SU-DHL-6 (cell line): ENCODE data around the gene DPAGT1.

Experiments used
- EZH2phosphoT487 ChIP-seq: fragments of 200-600 bp; sonication (generic), shearing (Covaris generic); conservative IDR thresholded peaks from 2 replicates; pipeline ENCODE4 v1.6.1; 2018; ENCODE audit warnings: mild to moderate bottlenecking, antibody characterized with exemption, low read length, moderate library complexity, mixed read lengths
- TF ChIP-seq, protein P1 (sequence below): fragments of 200-600 bp; sonication (generic); IDR thresholded peaks from one replicate; pipeline ENCODE4 v1.5.1; 2017; ENCODE audit warnings: antibody characterized with exemption, mild to moderate bottlenecking, low read length, moderate library complexity; ENCODE audit not compliant: insufficient read depth, poor library complexity, severe bottlenecking

GRCh38 chr11:119061256-119061655 is 40.4 kb downstream of the DPAGT1 start:
- TF ChIP-seq, protein P1, sequence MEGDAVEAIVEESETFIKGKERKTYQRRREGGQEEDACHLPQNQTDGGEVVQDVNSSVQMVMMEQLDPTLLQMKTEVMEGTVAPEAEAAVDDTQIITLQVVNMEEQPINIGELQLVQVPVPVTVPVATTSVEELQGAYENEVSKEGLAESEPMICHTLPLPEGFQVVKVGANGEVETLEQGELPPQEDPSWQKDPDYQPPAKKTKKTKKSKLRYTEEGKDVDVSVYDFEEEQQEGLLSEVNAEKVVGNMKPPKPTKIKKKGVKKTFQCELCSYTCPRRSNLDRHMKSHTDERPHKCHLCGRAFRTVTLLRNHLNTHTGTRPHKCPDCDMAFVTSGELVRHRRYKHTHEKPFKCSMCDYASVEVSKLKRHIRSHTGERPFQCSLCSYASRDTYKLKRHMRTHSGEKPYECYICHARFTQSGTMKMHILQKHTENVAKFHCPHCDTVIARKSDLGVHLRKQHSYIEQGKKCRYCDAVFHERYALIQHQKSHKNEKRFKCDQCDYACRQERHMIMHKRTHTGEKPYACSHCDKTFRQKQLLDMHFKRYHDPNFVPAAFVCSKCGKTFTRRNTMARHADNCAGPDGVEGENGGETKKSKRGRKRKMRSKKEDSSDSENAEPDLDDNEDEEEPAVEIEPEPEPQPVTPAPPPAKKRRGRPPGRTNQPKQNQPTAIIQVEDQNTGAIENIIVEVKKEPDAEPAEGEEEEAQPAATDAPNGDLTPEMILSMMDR, result no peak
- no peak for TF ChIP-seq EZH2phosphoT487
